ENCODE data around the gene LAMB4.

DNA sequence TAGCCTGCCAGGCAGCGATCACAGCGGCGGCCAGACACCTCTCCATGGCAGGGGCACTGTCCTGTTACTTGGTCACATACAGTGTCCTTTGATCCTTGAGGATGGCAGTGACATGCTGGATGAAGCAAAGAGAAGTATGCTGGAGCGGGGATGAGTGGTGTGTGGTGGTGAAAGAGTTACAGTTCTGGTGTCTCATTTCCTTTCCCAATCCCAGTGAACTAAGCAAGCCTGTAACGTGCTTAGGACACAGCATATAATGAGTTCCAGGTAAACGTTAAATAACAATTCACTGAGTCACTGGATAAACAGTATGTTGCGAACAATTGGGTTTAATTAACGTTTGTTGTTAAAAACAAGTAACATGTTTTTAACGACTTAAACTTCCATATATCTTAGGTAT is 63.7 kb downstream of the LAMB4 start:
- TF ChIP-seq, protein P1, sequence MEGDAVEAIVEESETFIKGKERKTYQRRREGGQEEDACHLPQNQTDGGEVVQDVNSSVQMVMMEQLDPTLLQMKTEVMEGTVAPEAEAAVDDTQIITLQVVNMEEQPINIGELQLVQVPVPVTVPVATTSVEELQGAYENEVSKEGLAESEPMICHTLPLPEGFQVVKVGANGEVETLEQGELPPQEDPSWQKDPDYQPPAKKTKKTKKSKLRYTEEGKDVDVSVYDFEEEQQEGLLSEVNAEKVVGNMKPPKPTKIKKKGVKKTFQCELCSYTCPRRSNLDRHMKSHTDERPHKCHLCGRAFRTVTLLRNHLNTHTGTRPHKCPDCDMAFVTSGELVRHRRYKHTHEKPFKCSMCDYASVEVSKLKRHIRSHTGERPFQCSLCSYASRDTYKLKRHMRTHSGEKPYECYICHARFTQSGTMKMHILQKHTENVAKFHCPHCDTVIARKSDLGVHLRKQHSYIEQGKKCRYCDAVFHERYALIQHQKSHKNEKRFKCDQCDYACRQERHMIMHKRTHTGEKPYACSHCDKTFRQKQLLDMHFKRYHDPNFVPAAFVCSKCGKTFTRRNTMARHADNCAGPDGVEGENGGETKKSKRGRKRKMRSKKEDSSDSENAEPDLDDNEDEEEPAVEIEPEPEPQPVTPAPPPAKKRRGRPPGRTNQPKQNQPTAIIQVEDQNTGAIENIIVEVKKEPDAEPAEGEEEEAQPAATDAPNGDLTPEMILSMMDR (IDR thresholded peaks at IDR 0.05; ENCODE audit: low read depth, low read length, poor library complexity, severe bottlenecking) = no peak
- no peak for TF ChIP-seq EZH2phosphoT487 (IDR thresholded peaks at IDR 0.05; ENCODE audit: borderline replicate concordance, low read length)
